Liver (tissue), 9 donors: ENCODE measurements around the gene NHP2. TPM values are rescaled to one million over a fixed set of nuclear protein-coding genes. Genes with fewer than 3 reads are reported as not detected.

ENCODE experiments used
- DNase-seq: peaks from one replicate; pipeline ENCODE4 v3.0.0-alpha.2; 2017; ENCODE audit warnings: low spot score
- H3K27ac ChIP-seq, 2 donors: one replicate each; pipeline ENCODE4 v1.7.0; 2013; ENCODE audit warnings: inconsistent platforms in 2 of 2, low read length in 2 of 2, control low read depth in 1 of 2, low read depth in 1 of 2, mild to moderate bottlenecking in 1 of 2
- H3K27me3 ChIP-seq, 4 donors: one replicate each; pipeline versions ENCODE4 v1.6.1 to v1.7.0; 2013; ENCODE audit warnings: low read length in 3 of 4, inconsistent platforms in 1 of 4, mild to moderate bottlenecking in 1 of 4, moderate library complexity in 1 of 4; ENCODE audit not compliant: control insufficient read depth in 4 of 4, insufficient read depth in 4 of 4
- H3K36me3 ChIP-seq, 4 donors: one replicate each; pipeline versions ENCODE4 v1.6.1 to v1.7.0; 2013; ENCODE audit warnings: low read length in 3 of 4, mild to moderate bottlenecking in 3 of 4, low read depth in 1 of 4, moderate library complexity in 1 of 4; ENCODE audit not compliant: control insufficient read depth in 4 of 4, insufficient read depth in 3 of 4
- H3K4me1 ChIP-seq, 4 donors: one replicate each; pipeline versions ENCODE4 v1.6.1 to v1.7.0; 2013; ENCODE audit warnings: low read length in 3 of 4, mild to moderate bottlenecking in 3 of 4, moderate library complexity in 1 of 4; ENCODE audit not compliant: control insufficient read depth in 4 of 4, insufficient read depth in 4 of 4
- H3K4me3 ChIP-seq, 3 donors: one replicate each; pipeline versions ENCODE4 v1.6.1 to v1.7.0; 2013; ENCODE audit warnings: low read length in 3 of 3, control low read depth in 1 of 3, low read depth in 1 of 3, mild to moderate bottlenecking in 1 of 3
- H3K9ac ChIP-seq, 2 donors: one replicate each; pipeline ENCODE4 v1.7.0; 2013; ENCODE audit warnings: low read length in 2 of 2, mild to moderate bottlenecking in 2 of 2, moderate library complexity in 2 of 2, control low read depth in 1 of 2, low read depth in 1 of 2
- H3K9me3 ChIP-seq, 4 donors: one replicate each; pipeline versions ENCODE4 v1.6.1 to v1.7.0; 2013; ENCODE audit warnings: low read length in 3 of 4; ENCODE audit not compliant: control insufficient read depth in 4 of 4
- ATF3 ChIP-seq: IDR thresholded peaks from 2 replicates; pipeline ENCODE4 v1.6.1; 2016; ENCODE audit warnings: antibody characterized with exemption
- CTCF ChIP-seq: fragments of 150-350 bp; IDR thresholded peaks from 2 replicates; pipeline ENCODE4 v1.5.1; 2017; ENCODE audit warnings: improper control_type of control experiment, low read depth, low read length; ENCODE audit not compliant: missing input control
- EGR1 ChIP-seq, 2 donors: IDR thresholded peaks; 2 replicates each; pipeline ENCODE4 v1.6.1; 2016 to 2018; ENCODE audit warnings: antibody characterized with exemption in 2 of 2, low read depth in 2 of 2
- FOXA1 ChIP-seq: IDR thresholded peaks from 2 replicates; pipeline ENCODE4 v1.6.1; 2016; ENCODE audit warnings: antibody characterized with exemption
- GABPA ChIP-seq, 2 donors: IDR thresholded peaks in 1 of 2; conservative IDR thresholded peaks in 1 of 2; 2 replicates each; pipeline ENCODE4 v1.6.1; 2016; ENCODE audit warnings: antibody characterized with exemption in 2 of 2, mild to moderate bottlenecking in 1 of 2, moderate library complexity in 1 of 2
- HNF4A ChIP-seq, 2 donors: conservative IDR thresholded peaks; 2 replicates each; pipeline ENCODE4 v1.6.1; 2016; ENCODE audit warnings: antibody characterized with exemption in 2 of 2, mild to moderate bottlenecking in 2 of 2
- HNF4G ChIP-seq: IDR thresholded peaks from 2 replicates; pipeline ENCODE4 v1.6.1; 2016; ENCODE audit warnings: antibody characterized with exemption
- JUND ChIP-seq, 2 donors: IDR thresholded peaks; 2 replicates each; pipeline ENCODE4 v1.6.1; 2016; ENCODE audit warnings: antibody characterized with exemption in 2 of 2
- MAX ChIP-seq: IDR thresholded peaks from 2 replicates; pipeline ENCODE4 v1.6.1; 2016; ENCODE audit warnings: antibody characterized with exemption
- NR2F2 ChIP-seq: IDR thresholded peaks from 2 replicates; pipeline ENCODE4 v1.6.1; 2016; ENCODE audit warnings: antibody characterized with exemption
- RAD21 ChIP-seq, 2 donors: IDR thresholded peaks; 2 replicates each; pipeline ENCODE4 v1.6.1; 2016; ENCODE audit warnings: antibody characterized with exemption in 2 of 2, mild to moderate bottlenecking in 2 of 2
- REST ChIP-seq: IDR thresholded peaks from 2 replicates; pipeline ENCODE4 v1.6.1; 2016; ENCODE audit warnings: antibody characterized with exemption, mild to moderate bottlenecking
- RXRA ChIP-seq, 2 donors: IDR thresholded peaks; 2 replicates each; pipeline ENCODE4 v1.6.1; 2017 to 2018; ENCODE audit warnings: antibody characterized with exemption in 2 of 2, mild to moderate bottlenecking in 1 of 2
- SP1 ChIP-seq: IDR thresholded peaks from 2 replicates; pipeline ENCODE4 v1.6.1; 2018; ENCODE audit warnings: antibody characterized with exemption, mild to moderate bottlenecking
- TAF1 ChIP-seq: conservative IDR thresholded peaks from 2 replicates; pipeline ENCODE4 v1.6.1; 2016; ENCODE audit warnings: antibody characterized with exemption, mild to moderate bottlenecking
- YY1 ChIP-seq: IDR thresholded peaks from 2 replicates; pipeline ENCODE4 v1.6.1; 2016; ENCODE audit warnings: antibody characterized with exemption, mild to moderate bottlenecking
- ZBTB33 ChIP-seq: IDR thresholded peaks from 2 replicates; pipeline ENCODE4 v1.6.1; 2016; ENCODE audit warnings: antibody characterized with exemption
- WGBS: extraction: QIAGEN DNeasy Blood & Tissue Kit; methylation state at CpG from one replicate; pipeline ENCODE4 v1.1.7; 2013; 5-methylcytosine and 5-hydroxymethylcytosine counted together
- polyA plus RNA-seq, 2 donors: library from polyadenylated mRNA; stranded (reverse) in 1 of 2; unstranded in 1 of 2; fragments of 200-250 nt in 1 of 2; fragments of >200 nt in 1 of 2; fragmentation: Nextera tagmentation in 1 of 2; extraction: Ambion mirVana in 1 of 2; gene quantifications; one replicate each; pipeline versions ENCODE4 v1.2.1 to v1.2.3, GENCODE V29; 2013 to 2015
- total RNA-seq, 2 donors: library from RNA; depleted of rRNA; stranded (reverse); fragments of >200 nt; gene quantifications; one replicate each; pipeline ENCODE4 v1.2.3, GENCODE V29; 2014
- donor health status: healthy.
- donor health status: healthy.
- donor health status: healthy.
- donor health status: healthy.
- donor health status: healthy.

The NHP2 gene
- total and polyA plus RNA-seq, 4 donors, result 44.1 to 124 (median 62.6) TPM

- Histone ChIP-seq H3K9ac (no peak overlapping the region), H3K9me3 (no peaks in the 10 kb centered on the region), H3K27ac (no peak overlapping the region), H3K36me3 (peaks cover 16 to 47% (median 34%) of the 10 kb centered on the region in 4 donors), H3K4me1 (no peaks in the 10 kb centered on the region), H3K27me3 (no peaks in the 10 kb centered on the region), H3K4me3 (no peak overlapping the region)
- 91% methylated on average over 6 of the region's 6 CpGs for WGBS
- TF ChIP-seq RAD21 (IDR thresholded peaks at IDR 0.05) (no peak), CTCF (no peak), REST (no peak), YY1 (no peak), FOXA1 (no peak), EGR1 (IDR thresholded peaks at IDR 0.05; ENCODE audit: low read depth in 2 of 2) (no peak), JUND (IDR thresholded peaks at IDR 0.05) (no peak), ATF3 (no peak), RXRA (IDR thresholded peaks at IDR 0.05) (no peak), MAX (no peak), GABPA (IDR thresholded peaks at IDR 0.05 in 1 of 2, conservative IDR thresholded peaks at IDR 0.05 in 1 of 2) (no peak), TAF1 (no peak), HNF4G (no peak), SP1 (no peak)
- DNase-seq, result no peak
These were observed 10.4 kb downstream of the NHP2 start for GRCh38 chr5:178143246-178143645.

GRCh38 chr5:178142642-178143041 is 11.0 kb downstream of the NHP2 start:
- Histone ChIP-seq H3K27ac (no peak overlapping the region), H3K9ac (no peak overlapping the region), H3K36me3 (peaks cover 15 to 44% (median 31%) of the 10 kb centered on the region in 4 donors), H3K9me3 (no peaks in the 10 kb centered on the region), H3K4me1 (no peaks in the 10 kb centered on the region), H3K4me3 (no peak overlapping the region), H3K27me3 (no peaks in the 10 kb centered on the region)
- 95% methylated on average over 20 of the region's 20 CpGs for WGBS
- no peak for DNase-seq
- TF ChIP-seq TAF1 (no peak), MAX (no peak), ATF3 (no peak), NR2F2 (no peak), HNF4G (no peak), JUND (IDR thresholded peaks at IDR 0.05) (no peak), YY1 (no peak), HNF4A (conservative IDR thresholded peaks at IDR 0.05) (no peak), REST (no peak), RAD21 (IDR thresholded peaks at IDR 0.05) (no peak), ZBTB33 (no peak), EGR1 (IDR thresholded peaks at IDR 0.05; ENCODE audit: low read depth in 2 of 2) (no peak), CTCF (no peak)
